GM12878 (cell line): ENCODE measurements around the gene CENPX. TPM values are rescaled to one million over a fixed set of nuclear protein-coding genes. Genes with fewer than 3 reads are reported as not detected.

Source experiments
- ATAC-seq: fragments of 200-7000 bp; cut with Tn5 transposase; 3 replicates; pipeline ENCODE4 v1.9.1; 2020; ENCODE audit warnings: mild to moderate bottlenecking, moderate library complexity
- BruUV-seq: library from RNA; stranded (reverse); fragments of 400-500 nt; replicated peaks from 2 replicates; lab custom pipeline; 2021; lab: Mats Ljungman, UMichigan
- CTCF ChIA-PET: fragments of 300-600 bp; sonication (Branson Sonifier 250); formaldehyde crosslinking; extraction: SDS; loops from one replicate; lab custom pipeline; 2021; ENCODE audit warnings: inconsistent platforms; lab: Yijun Ruan, JAX
- POLR2A ChIA-PET: fragments of 350-600 bp; formaldehyde crosslinking; extraction: SDS; loops from one replicate; lab custom pipeline; 2021; ENCODE audit warnings: inconsistent platforms; lab: Charles Lee
- RAD21 ChIA-PET: fragments of 300-600 bp; sonication (Branson Sonifier 250); formaldehyde crosslinking; loops from one replicate; lab custom pipeline; 2023; ENCODE audit warnings: antibody characterized with exemption; ENCODE audit not compliant: unreplicated experiment; lab: Charles Lee
- SMC1A ChIA-PET: fragments of 300-600 bp; sonication (Branson Sonifier 250); formaldehyde crosslinking; loops from one replicate; lab custom pipeline; 2023; ENCODE audit not compliant: unreplicated experiment, uncharacterized antibody; lab: Charles Lee
- DNase-seq: peaks from one replicate; pipeline ENCODE4 v3.0.0-alpha.2; 2011; ENCODE audit warnings: low read depth, low spot score
- FAIRE-seq: peaks from 3 replicates; lab custom pipeline; 2011; peaks lifted over from hg19 to GRCh38; lab: Jason Lieb, UNC
- H2AFZ ChIP-seq: 2 replicates; pipeline ENCODE4 v1.6.0; 2011; ENCODE audit warnings: low read depth, low read length, control low read depth; ENCODE audit not compliant: control insufficient read depth
- H3K27ac ChIP-seq: 2 replicates; pipeline ENCODE4 v1.5.1; 2011; ENCODE audit warnings: control low read depth; ENCODE audit not compliant: control insufficient read depth, insufficient read depth
- H3K27me3 ChIP-seq, 2 experiments: replicated peaks in 1 of 2; 2 replicates each; pipeline versions ENCODE4 v1.6.0 to v1.6.1; 2011; ENCODE audit warnings: low read length in 1 of 2; ENCODE audit not compliant: control insufficient read depth in 2 of 2, insufficient read depth in 2 of 2
- H3K36me3 ChIP-seq, 2 experiments: 2 replicates each; pipeline ENCODE4 v1.5.1; 2011; ENCODE audit warnings: low read length in 1 of 2; ENCODE audit not compliant: control insufficient read depth in 2 of 2, insufficient read depth in 2 of 2
- H3K4me1 ChIP-seq: 2 replicates; pipeline ENCODE4 v1.6.1; 2011; ENCODE audit warnings: mild to moderate bottlenecking, low read length, moderate library complexity, mixed read lengths; ENCODE audit not compliant: control insufficient read depth, insufficient read depth
- H3K4me2 ChIP-seq: 2 replicates; pipeline ENCODE4 v1.6.0; 2011; ENCODE audit warnings: control low read depth; ENCODE audit not compliant: control insufficient read depth, insufficient read depth
- H3K4me3 ChIP-seq: fragments of 200-600 bp; sonication (generic); 2 replicates; pipeline ENCODE4 v1.5.1; 2016
- H3K79me2 ChIP-seq: 2 replicates; pipeline ENCODE4 v1.6.0; 2011; ENCODE audit warnings: low read length; ENCODE audit not compliant: control insufficient read depth, insufficient read depth
- H3K9ac ChIP-seq: 2 replicates; pipeline ENCODE4 v1.8.0; 2011; ENCODE audit warnings: low read length, control low read depth, mixed read lengths; ENCODE audit not compliant: control insufficient read depth, insufficient read depth
- H3K9me3 ChIP-seq: replicated peaks from 3 replicates; pipeline ENCODE4 v1.5.1; 2011; ENCODE audit warnings: mild to moderate bottlenecking, low read length; ENCODE audit not compliant: control insufficient read depth, insufficient read depth
- H4K20me1 ChIP-seq: 2 replicates; pipeline ENCODE4 v1.6.0; 2011; ENCODE audit not compliant: control insufficient read depth, insufficient read depth
- ATF7 ChIP-seq: fragments of 450-650 bp; IDR thresholded peaks from 2 replicates; pipeline ENCODE4 v1.6.1; 2016; ENCODE audit warnings: low read depth, mild to moderate bottlenecking
- BHLHE40 ChIP-seq, 2 experiments: fragments of 450-650 bp in 1 of 2; IDR thresholded peaks; 2 replicates each; pipeline ENCODE4 v1.6.1; 2011 to 2017; ENCODE audit warnings: low read depth in 2 of 2, borderline replicate concordance in 1 of 2, improper control_type of control experiment in 1 of 2, low read length in 1 of 2, mild to moderate bottlenecking in 1 of 2
- EED ChIP-seq: sonication (generic); IDR thresholded peaks from 2 replicates; pipeline ENCODE4 v1.6.1; 2016; ENCODE audit warnings: antibody characterized with exemption, low read depth
- MEF2A ChIP-seq: IDR thresholded peaks from 2 replicates; pipeline ENCODE4 v1.6.1; 2011; ENCODE audit warnings: low read depth, mild to moderate bottlenecking, low read length, moderate library complexity; ENCODE audit not compliant: insufficient read depth
- PML ChIP-seq: IDR thresholded peaks from 2 replicates; pipeline ENCODE4 v1.6.1; 2012; ENCODE audit warnings: low read length, inconsistent platforms
- POLR2AphosphoS2 ChIP-seq: IDR thresholded peaks from 2 replicates; pipeline ENCODE4 v1.6.1; 2011; ENCODE audit warnings: low read depth, mild to moderate bottlenecking, low read length, improper control_type of control experiment, moderate library complexity
- POLR2AphosphoS5 ChIP-seq: IDR thresholded peaks from 2 replicates; pipeline ENCODE4 v1.6.1; 2011; ENCODE audit warnings: mild to moderate bottlenecking, low read length, inconsistent platforms
- SIX5 ChIP-seq: IDR thresholded peaks from 2 replicates; pipeline ENCODE4 v1.6.1; 2011; ENCODE audit warnings: mild to moderate bottlenecking, low read depth, low read length, moderate library complexity; ENCODE audit not compliant: severe bottlenecking
- ZZZ3 ChIP-seq: IDR thresholded peaks from 2 replicates; pipeline ENCODE4 v1.6.1; 2011; ENCODE audit warnings: low read depth; ENCODE audit not compliant: control insufficient read depth, insufficient read length
- WGBS: methylation state at CpG from one replicate; pipeline ENCODE4 v1.1.6; 2016; ENCODE audit warnings: low lambda C conversion rate; ENCODE audit not compliant: insufficient replicate concordance, insufficient coverage; ENCODE audit errors: missing lambda C conversion rate; 5-methylcytosine and 5-hydroxymethylcytosine counted together
- in situ Hi-C: fragments of 300-500 bp; cut with MboI; formaldehyde crosslinking; loops from 9 replicates; pipeline ENCODE4 v1.14.3; 2018; ENCODE audit warnings: mixed read lengths
- intact Hi-C: fragments of 100-400 bp; cut with micrococcal nuclease; formaldehyde crosslinking; loops from one replicate; pipeline ENCODE4 v1.14.2; 2022; ENCODE audit not compliant: unreplicated experiment
- polyA plus RNA-seq, 11 experiments: library from polyadenylated mRNA; depleted of rRNA in 4 of 11; unstranded in 6 of 11; stranded (reverse) in 5 of 11; fragments of >200 nt; fragmentation: Nextera tagmentation in 4 of 11; fragmentation: Illumina TruSeq in 1 of 11; extraction: Ambion mirVana in 4 of 11; extraction: Trizol in 1 of 11; gene quantifications; 1 replicate in 1 of 11; 2 replicates in 10 of 11; pipeline versions ENCODE4 v1.2.1 to v1.2.3, GENCODE V29; 2011 to 2016; ENCODE audit warnings: inconsistent platforms in 2 of 11, missing spikeins in 2 of 11, low read depth in 1 of 11
- total RNA-seq, 4 experiments: library from RNA; depleted of rRNA in 3 of 4; stranded (reverse); fragments of >200 nt in 3 of 4; fragmentation: Illumina TruSeq in 1 of 4; extraction: Trizol in 1 of 4; gene quantifications; 2 replicates each; pipeline versions ENCODE4 v1.2.1 to v1.2.3, GENCODE V29; 2013 to 2021
- TF ChIP-seq, protein P1 (sequence below), 3 experiments: IDR thresholded peaks in 2 of 3; conservative IDR thresholded peaks in 1 of 3; 2 replicates each; pipeline ENCODE4 v1.5.1; 2011; ENCODE audit warnings: low read depth in 3 of 3, low read length in 3 of 3, mild to moderate bottlenecking in 3 of 3, control low read depth in 2 of 3, moderate library complexity in 2 of 3, inconsistent platforms in 1 of 3, mixed read lengths in 1 of 3; ENCODE audit not compliant: control insufficient read depth in 2 of 3, insufficient read depth in 1 of 3; ENCODE audit errors: extremely low read depth in 1 of 3
- TF ChIP-seq, protein P2 (sequence below): fragments of 450-650 bp; IDR thresholded peaks from 2 replicates; pipeline ENCODE4 v1.6.1; 2017; ENCODE audit warnings: antibody characterized with exemption, mild to moderate bottlenecking, moderate library complexity

CENPX gene
- total and polyA plus RNA-seq, 10 of the 15 experiments (the other 5 are each of a cell fraction or from before 2014, with no cell fraction given), result 11.7 to 182 (median 71.9) TPM

DNA sequence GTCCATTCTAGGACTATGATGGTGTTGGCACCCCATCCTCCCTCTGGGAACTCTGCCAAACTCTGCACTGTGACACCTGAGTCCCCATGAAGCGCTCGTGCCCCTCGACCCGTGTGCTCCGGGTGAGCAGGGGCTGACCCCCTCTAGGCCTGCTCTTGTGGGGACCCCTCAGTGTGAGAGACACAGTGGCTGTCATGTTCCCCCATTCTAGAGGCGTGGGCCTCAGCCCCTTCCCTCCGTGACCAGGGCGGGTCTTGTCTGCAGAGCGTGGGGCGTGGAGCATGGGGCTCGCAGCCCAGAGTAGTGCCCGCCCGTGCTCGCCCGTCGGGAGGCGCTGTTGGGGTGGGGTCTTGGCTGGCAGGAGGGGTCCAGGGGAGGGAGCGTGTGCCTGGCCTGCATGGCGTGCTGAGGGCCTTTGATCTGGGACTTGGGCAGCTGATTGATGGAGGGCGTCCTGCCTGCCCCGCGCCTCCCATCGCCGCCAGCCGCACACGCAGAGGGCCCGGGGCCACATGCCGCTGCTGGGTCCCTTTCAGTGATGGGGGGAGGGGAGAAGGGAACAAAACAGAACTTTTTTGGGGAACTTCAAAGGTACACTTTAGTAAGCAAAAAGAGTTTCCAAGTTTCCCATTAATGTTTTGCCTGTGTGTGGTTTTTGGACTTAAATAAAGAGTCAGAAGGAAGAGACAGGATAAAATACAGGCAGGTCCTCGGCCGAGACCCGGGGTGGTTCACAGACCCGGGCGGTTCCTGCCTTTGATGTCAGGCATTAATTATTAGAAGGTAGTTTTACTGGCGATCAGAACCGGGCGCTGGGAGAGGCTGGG lies 22.5 kb downstream of the CENPX start:
- Histone ChIP-seq H3K27me3 (no peaks in the 10 kb centered on the region), H3K27ac (no peak overlapping the region), H3K4me1 (no peaks in the 10 kb centered on the region), H3K36me3 (peaks cover 0 to 3% of the 10 kb centered on the region in 2 experiments; a peak in 3 of 4 replicates), H2AFZ (no peak overlapping the region), H3K79me2 (no peaks in the 10 kb centered on the region), H3K9ac (no peak overlapping the region), H3K9me3 (no peaks in the 10 kb centered on the region), H4K20me1 (no peaks in the 10 kb centered on the region), H3K4me3 (no peak overlapping the region), H3K4me2 (no peak overlapping the region)
- DNase-seq (no peak), ATAC-seq (no peak), FAIRE-seq (no peak)
- ChIA-PET RAD21 (no interaction called here), SMC1A (no interaction called here), POLR2A (no interaction called here), CTCF (no interaction called here)
- 85% methylated on average over 30 of the region's 36 CpGs for WGBS
- intact Hi-C loops, result no loop called here
- TF ChIP-seq ATF7 (no peak), POLR2AphosphoS2 (no peak), PML (no peak), EED (no peak), SIX5 (no peak), MEF2A (no peak), POLR2AphosphoS5 (no peak), BHLHE40 (IDR thresholded peaks at IDR 0.05; ENCODE audit: borderline replicate concordance in 1 of 2, low read depth in 2 of 2, low read length in 1 of 2) (no peak), ZZZ3 (no peak)
- TF ChIP-seq, protein P1, sequence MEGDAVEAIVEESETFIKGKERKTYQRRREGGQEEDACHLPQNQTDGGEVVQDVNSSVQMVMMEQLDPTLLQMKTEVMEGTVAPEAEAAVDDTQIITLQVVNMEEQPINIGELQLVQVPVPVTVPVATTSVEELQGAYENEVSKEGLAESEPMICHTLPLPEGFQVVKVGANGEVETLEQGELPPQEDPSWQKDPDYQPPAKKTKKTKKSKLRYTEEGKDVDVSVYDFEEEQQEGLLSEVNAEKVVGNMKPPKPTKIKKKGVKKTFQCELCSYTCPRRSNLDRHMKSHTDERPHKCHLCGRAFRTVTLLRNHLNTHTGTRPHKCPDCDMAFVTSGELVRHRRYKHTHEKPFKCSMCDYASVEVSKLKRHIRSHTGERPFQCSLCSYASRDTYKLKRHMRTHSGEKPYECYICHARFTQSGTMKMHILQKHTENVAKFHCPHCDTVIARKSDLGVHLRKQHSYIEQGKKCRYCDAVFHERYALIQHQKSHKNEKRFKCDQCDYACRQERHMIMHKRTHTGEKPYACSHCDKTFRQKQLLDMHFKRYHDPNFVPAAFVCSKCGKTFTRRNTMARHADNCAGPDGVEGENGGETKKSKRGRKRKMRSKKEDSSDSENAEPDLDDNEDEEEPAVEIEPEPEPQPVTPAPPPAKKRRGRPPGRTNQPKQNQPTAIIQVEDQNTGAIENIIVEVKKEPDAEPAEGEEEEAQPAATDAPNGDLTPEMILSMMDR (IDR thresholded peaks at IDR 0.05 in 2 of 3, conservative IDR thresholded peaks at IDR 0.05 in 1 of 3; ENCODE audit: control insufficient read depth in 2 of 3, extremely low read depth in 1 of 3, insufficient read depth in 1 of 3, low read depth in 3 of 3, low read length in 3 of 3), result no peak
- TF ChIP-seq, protein P2, sequence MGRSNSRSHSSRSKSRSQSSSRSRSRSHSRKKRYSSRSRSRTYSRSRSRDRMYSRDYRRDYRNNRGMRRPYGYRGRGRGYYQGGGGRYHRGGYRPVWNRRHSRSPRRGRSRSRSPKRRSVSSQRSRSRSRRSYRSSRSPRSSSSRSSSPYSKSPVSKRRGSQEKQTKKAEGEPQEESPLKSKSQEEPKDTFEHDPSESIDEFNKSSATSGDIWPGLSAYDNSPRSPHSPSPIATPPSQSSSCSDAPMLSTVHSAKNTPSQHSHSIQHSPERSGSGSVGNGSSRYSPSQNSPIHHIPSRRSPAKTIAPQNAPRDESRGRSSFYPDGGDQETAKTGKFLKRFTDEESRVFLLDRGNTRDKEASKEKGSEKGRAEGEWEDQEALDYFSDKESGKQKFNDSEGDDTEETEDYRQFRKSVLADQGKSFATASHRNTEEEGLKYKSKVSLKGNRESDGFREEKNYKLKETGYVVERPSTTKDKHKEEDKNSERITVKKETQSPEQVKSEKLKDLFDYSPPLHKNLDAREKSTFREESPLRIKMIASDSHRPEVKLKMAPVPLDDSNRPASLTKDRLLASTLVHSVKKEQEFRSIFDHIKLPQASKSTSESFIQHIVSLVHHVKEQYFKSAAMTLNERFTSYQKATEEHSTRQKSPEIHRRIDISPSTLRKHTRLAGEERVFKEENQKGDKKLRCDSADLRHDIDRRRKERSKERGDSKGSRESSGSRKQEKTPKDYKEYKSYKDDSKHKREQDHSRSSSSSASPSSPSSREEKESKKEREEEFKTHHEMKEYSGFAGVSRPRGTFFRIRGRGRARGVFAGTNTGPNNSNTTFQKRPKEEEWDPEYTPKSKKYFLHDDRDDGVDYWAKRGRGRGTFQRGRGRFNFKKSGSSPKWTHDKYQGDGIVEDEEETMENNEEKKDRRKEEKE, result no peak
- no TSS peak for BruUV-seq
- in situ Hi-C loops, result no loop called here
